SK-N-SH (cell line): ENCODE measurements around the gene SLC24A3. TPM values are rescaled to one million over a fixed set of nuclear protein-coding genes. Genes with fewer than 3 reads are reported as not detected.

Experiments used
- CTCF ChIA-PET: fragments of 300-600, 350-600 bp; formaldehyde crosslinking; extraction: SDS; loops from one replicate; lab custom pipeline; 2021; lab: Yijun Ruan, JAX
- POLR2A ChIA-PET: fragments of 350-600 bp; sonication (Branson Sonifier 250); formaldehyde crosslinking; extraction: SDS; loops from one replicate; lab custom pipeline; 2020; ENCODE audit warnings: antibody characterized with exemption, inconsistent platforms; lab: Yijun Ruan, JAX
- DNase-seq: peaks from one replicate; pipeline ENCODE4 v3.0.0; 2012
- H2AFZ ChIP-seq: fragments of 200-600 bp; sonication (generic); 2 replicates; pipeline ENCODE4 v1.8.1; 2016; ENCODE audit warnings: antibody characterized with exemption, mild to moderate bottlenecking, low read depth
- H3F3A ChIP-seq: fragments of 200-600 bp; sonication (generic); replicated peaks from 2 replicates; pipeline ENCODE3; 2016; ENCODE audit warnings: antibody characterized with exemption, mild to moderate bottlenecking; ENCODE audit not compliant: insufficient read depth
- H3K27ac ChIP-seq, 2 experiments: fragments of 200-500 bp in 1 of 2; fragments of 200-600 bp in 1 of 2; sonication (Bioruptor generic) in 1 of 2; sonication (generic), shearing (Covaris generic) in 1 of 2; 2 replicates each; pipeline versions ENCODE4 v1.5.1 to v1.6.1; 2014 to 2016; ENCODE audit warnings: low read depth in 2 of 2, inconsistent platforms in 1 of 2, low read length in 1 of 2, mild to moderate bottlenecking in 1 of 2, mixed read lengths in 1 of 2
- H3K27me3 ChIP-seq: fragments of 200-600 bp; sonication (generic), shearing (Covaris generic); 2 replicates; pipeline ENCODE4 v1.6.1; 2016; ENCODE audit warnings: mixed run types; ENCODE audit not compliant: insufficient read depth
- H3K36me3 ChIP-seq, 2 experiments: fragments of 200-500 bp in 1 of 2; fragments of 200-600 bp in 1 of 2; sonication (Bioruptor generic) in 1 of 2; sonication (generic) in 1 of 2; replicated peaks in 1 of 2; 2 replicates each; pipeline versions ENCODE3 to v1.5.1; 2014 to 2016; ENCODE audit warnings: low read length in 1 of 2, mild to moderate bottlenecking in 1 of 2; ENCODE audit not compliant: insufficient read depth in 2 of 2, control insufficient read depth in 1 of 2
- H3K4me1 ChIP-seq, 2 experiments: fragments of 200-500 bp in 1 of 2; fragments of 200-600 bp in 1 of 2; sonication (Bioruptor generic) in 1 of 2; sonication (generic), shearing (Covaris generic) in 1 of 2; 2 replicates each; pipeline versions ENCODE4 v1.5.1 to v1.6.1; 2014 to 2016; ENCODE audit warnings: low read depth in 1 of 2, low read length in 1 of 2, mixed run types in 1 of 2; ENCODE audit not compliant: insufficient read depth in 2 of 2, control insufficient read depth in 1 of 2
- H3K4me2 ChIP-seq: fragments of 200-600 bp; sonication (generic), shearing (Covaris generic); 2 replicates; pipeline ENCODE4 v1.6.1; 2017; ENCODE audit warnings: mixed run types
- H3K4me3 ChIP-seq, 2 experiments: fragments of 200-500 bp in 1 of 2; fragments of 200-600 bp in 1 of 2; sonication (Bioruptor generic) in 1 of 2; sonication (generic), shearing (Covaris generic) in 1 of 2; 2 replicates each; pipeline versions ENCODE4 v1.5.1 to v1.8.1; 2014 to 2016; ENCODE audit warnings: low read depth in 2 of 2, inconsistent platforms in 1 of 2, low read length in 1 of 2, mild to moderate bottlenecking in 1 of 2, mixed read lengths in 1 of 2, moderate library complexity in 1 of 2
- H3K79me2 ChIP-seq: fragments of 200-600 bp; sonication (generic); 2 replicates; pipeline ENCODE4 v1.8.1; 2017; ENCODE audit warnings: mild to moderate bottlenecking; ENCODE audit not compliant: insufficient read depth
- H3K9ac ChIP-seq: fragments of 200-600 bp; sonication (generic); 2 replicates; pipeline ENCODE4 v1.6.1; 2017; ENCODE audit warnings: mixed run types
- H3K9me2 ChIP-seq: fragments of 200-600 bp; sonication (generic); 2 replicates; pipeline ENCODE4 v1.6.1; 2017; ENCODE audit warnings: mixed run types
- H3K9me3 ChIP-seq: fragments of 200-600 bp; sonication (generic); 2 replicates; pipeline ENCODE4 v1.6.1; 2017; ENCODE audit warnings: mixed run types, mild to moderate bottlenecking, moderate library complexity
- H4K20me1 ChIP-seq: fragments of 200-600 bp; sonication (generic); 2 replicates; pipeline ENCODE4 v1.6.1; 2017; ENCODE audit warnings: mild to moderate bottlenecking, mixed run types; ENCODE audit not compliant: insufficient read depth
- ELF1 ChIP-seq: IDR thresholded peaks from 2 replicates; pipeline ENCODE4 v1.4.0; 2012
- EZH2phosphoT487 ChIP-seq: fragments of 200-600 bp; sonication (generic); IDR thresholded peaks from 2 replicates; pipeline ENCODE4 v1.6.1; 2017; ENCODE audit warnings: low read depth, mixed run types, mild to moderate bottlenecking, antibody characterized with exemption, moderate library complexity, borderline replicate concordance
- FOXM1 ChIP-seq: IDR thresholded peaks from 2 replicates; pipeline ENCODE4 v1.4.0; 2012; ENCODE audit warnings: low read depth, mild to moderate bottlenecking
- GABPA ChIP-seq: IDR thresholded peaks from 2 replicates; pipeline ENCODE4 v1.4.0; 2012; ENCODE audit warnings: low read depth, mild to moderate bottlenecking
- GATA2 ChIP-seq: sonication (generic); formaldehyde crosslinking; IDR thresholded peaks from 2 replicates; pipeline ENCODE4 v1.5.0; 2020; ENCODE audit warnings: mild to moderate bottlenecking, missing genetic modification reagents
- JUND ChIP-seq: IDR thresholded peaks from 2 replicates; pipeline ENCODE4 v1.4.0; 2012
- MEF2A ChIP-seq: IDR thresholded peaks from 2 replicates; pipeline ENCODE4 v1.4.0; 2012; ENCODE audit warnings: low read depth, borderline replicate concordance
- MXI1 ChIP-seq: IDR thresholded peaks from 2 replicates; pipeline ENCODE4 v1.6.1; 2012; ENCODE audit warnings: mild to moderate bottlenecking, low read depth, low read length, improper control_type of control experiment
- RCOR1 ChIP-seq: fragments of 150-350 bp; IDR thresholded peaks from 2 replicates; pipeline ENCODE4 v1.6.1; 2017; ENCODE audit warnings: antibody characterized with exemption, low read length
- RXRA ChIP-seq: IDR thresholded peaks from 2 replicates; pipeline ENCODE4 v1.4.0; 2012; ENCODE audit warnings: low read depth, mild to moderate bottlenecking, borderline replicate concordance
- TAF1 ChIP-seq: IDR thresholded peaks from 2 replicates; pipeline ENCODE4 v1.6.1; 2012; ENCODE audit warnings: low read depth, mild to moderate bottlenecking, low read length, moderate library complexity, borderline replicate concordance
- TCF12 ChIP-seq: IDR thresholded peaks from 2 replicates; pipeline ENCODE4 v1.4.0; 2012
- TEAD4 ChIP-seq: IDR thresholded peaks from 2 replicates; pipeline ENCODE4 v1.4.0; 2012; ENCODE audit warnings: mild to moderate bottlenecking, borderline replicate concordance; ENCODE audit not compliant: insufficient read depth
- YY1 ChIP-seq: IDR thresholded peaks from 2 replicates; pipeline ENCODE4 v1.4.0; 2012; ENCODE audit warnings: low read depth, mild to moderate bottlenecking
- WGBS: methylation state at CpG from one replicate; pipeline ENCODE4 v1.1.6; 2017; ENCODE audit warnings: low lambda C conversion rate; 5-methylcytosine and 5-hydroxymethylcytosine counted together
- polyA plus RNA-seq, 3 experiments: library from polyadenylated mRNA; depleted of rRNA; stranded (reverse); fragments of >200 nt; gene quantifications; 2 replicates each; pipeline ENCODE4 v1.2.3, GENCODE V29; 2012
- TF ChIP-seq, protein P1 (sequence below): fragments of 200-600 bp; sonication (generic); IDR thresholded peaks from 2 replicates; pipeline ENCODE4 v1.6.1; 2017; ENCODE audit warnings: antibody characterized with exemption, mild to moderate bottlenecking, moderate library complexity
- TF ChIP-seq, protein P2 (sequence below): IDR thresholded peaks from 2 replicates; pipeline ENCODE4 v1.6.1; 2012; ENCODE audit warnings: mild to moderate bottlenecking, low read depth, low read length, moderate library complexity
- TF ChIP-seq, protein P3 (sequence below): IDR thresholded peaks from 2 replicates; pipeline ENCODE4 v1.4.0; 2012; ENCODE audit warnings: low read depth, borderline replicate concordance
- TF ChIP-seq, protein P4 (sequence below): fragments of 150-350 bp; IDR thresholded peaks from 2 replicates; pipeline ENCODE4 v1.6.1; 2017; ENCODE audit warnings: antibody characterized with exemption, low read length, low read depth, borderline replicate concordance

Gene SLC24A3
- polyA plus RNA-seq, 1 of the 3 experiments (the other 2 are of a cell fraction): not detected

DNA sequence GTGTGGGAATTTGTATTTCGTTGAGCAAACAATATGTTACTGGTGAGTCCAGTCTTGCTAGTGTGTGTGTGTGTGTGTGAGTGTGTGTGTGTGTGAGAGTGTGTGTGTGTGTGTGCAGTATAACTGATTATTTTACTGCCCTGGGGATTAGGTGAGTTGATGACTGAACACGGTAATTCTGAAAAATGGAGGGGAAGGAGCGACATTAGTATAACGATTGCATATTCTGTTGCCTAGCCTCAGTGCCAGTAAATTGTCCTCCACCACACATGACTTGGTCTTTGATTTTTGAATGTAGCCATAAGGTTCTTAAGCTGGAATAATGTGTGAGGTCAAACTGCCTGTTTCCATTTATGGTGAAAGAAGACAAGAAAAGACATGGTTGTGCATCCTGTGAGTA, 121.1 kb downstream of the SLC24A3 start:
- Histone ChIP-seq H3K4me3 (no peak overlapping the region), H3K27me3 (no peaks in the 10 kb centered on the region), H3K9ac (no peak overlapping the region), H3K9me3 (no peaks in the 10 kb centered on the region), H3F3A (no peaks in the 10 kb centered on the region), H4K20me1 (no peaks in the 10 kb centered on the region), H3K9me2 (no peaks in the 10 kb centered on the region), H3K79me2 (no peaks in the 10 kb centered on the region), H3K36me3 (no peaks in the 10 kb centered on the region), H3K4me1 (no peaks in the 10 kb centered on the region; a peak in 1 of 4 replicates), H3K4me2 (no peak overlapping the region), H2AFZ (no peak overlapping the region), H3K27ac (no peak overlapping the region)
- ChIA-PET POLR2A (no interaction called here), CTCF (no interaction called here)
- DNase-seq: no peak
- WGBS: 15% methylated on average over 4 of the region's 4 CpGs
- TF ChIP-seq, protein P1, sequence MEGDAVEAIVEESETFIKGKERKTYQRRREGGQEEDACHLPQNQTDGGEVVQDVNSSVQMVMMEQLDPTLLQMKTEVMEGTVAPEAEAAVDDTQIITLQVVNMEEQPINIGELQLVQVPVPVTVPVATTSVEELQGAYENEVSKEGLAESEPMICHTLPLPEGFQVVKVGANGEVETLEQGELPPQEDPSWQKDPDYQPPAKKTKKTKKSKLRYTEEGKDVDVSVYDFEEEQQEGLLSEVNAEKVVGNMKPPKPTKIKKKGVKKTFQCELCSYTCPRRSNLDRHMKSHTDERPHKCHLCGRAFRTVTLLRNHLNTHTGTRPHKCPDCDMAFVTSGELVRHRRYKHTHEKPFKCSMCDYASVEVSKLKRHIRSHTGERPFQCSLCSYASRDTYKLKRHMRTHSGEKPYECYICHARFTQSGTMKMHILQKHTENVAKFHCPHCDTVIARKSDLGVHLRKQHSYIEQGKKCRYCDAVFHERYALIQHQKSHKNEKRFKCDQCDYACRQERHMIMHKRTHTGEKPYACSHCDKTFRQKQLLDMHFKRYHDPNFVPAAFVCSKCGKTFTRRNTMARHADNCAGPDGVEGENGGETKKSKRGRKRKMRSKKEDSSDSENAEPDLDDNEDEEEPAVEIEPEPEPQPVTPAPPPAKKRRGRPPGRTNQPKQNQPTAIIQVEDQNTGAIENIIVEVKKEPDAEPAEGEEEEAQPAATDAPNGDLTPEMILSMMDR: no peak
- TF ChIP-seq RCOR1: no peak
- TF ChIP-seq YY1: no peak
- TF ChIP-seq, protein P2, sequence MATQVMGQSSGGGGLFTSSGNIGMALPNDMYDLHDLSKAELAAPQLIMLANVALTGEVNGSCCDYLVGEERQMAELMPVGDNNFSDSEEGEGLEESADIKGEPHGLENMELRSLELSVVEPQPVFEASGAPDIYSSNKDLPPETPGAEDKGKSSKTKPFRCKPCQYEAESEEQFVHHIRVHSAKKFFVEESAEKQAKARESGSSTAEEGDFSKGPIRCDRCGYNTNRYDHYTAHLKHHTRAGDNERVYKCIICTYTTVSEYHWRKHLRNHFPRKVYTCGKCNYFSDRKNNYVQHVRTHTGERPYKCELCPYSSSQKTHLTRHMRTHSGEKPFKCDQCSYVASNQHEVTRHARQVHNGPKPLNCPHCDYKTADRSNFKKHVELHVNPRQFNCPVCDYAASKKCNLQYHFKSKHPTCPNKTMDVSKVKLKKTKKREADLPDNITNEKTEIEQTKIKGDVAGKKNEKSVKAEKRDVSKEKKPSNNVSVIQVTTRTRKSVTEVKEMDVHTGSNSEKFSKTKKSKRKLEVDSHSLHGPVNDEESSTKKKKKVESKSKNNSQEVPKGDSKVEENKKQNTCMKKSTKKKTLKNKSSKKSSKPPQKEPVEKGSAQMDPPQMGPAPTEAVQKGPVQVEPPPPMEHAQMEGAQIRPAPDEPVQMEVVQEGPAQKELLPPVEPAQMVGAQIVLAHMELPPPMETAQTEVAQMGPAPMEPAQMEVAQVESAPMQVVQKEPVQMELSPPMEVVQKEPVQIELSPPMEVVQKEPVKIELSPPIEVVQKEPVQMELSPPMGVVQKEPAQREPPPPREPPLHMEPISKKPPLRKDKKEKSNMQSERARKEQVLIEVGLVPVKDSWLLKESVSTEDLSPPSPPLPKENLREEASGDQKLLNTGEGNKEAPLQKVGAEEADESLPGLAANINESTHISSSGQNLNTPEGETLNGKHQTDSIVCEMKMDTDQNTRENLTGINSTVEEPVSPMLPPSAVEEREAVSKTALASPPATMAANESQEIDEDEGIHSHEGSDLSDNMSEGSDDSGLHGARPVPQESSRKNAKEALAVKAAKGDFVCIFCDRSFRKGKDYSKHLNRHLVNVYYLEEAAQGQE: no peak
- no peak for TF ChIP-seq JUND
- TF ChIP-seq MXI1: no peak
- TF ChIP-seq GABPA: no peak
- no peak for TF ChIP-seq TEAD4

DNA sequence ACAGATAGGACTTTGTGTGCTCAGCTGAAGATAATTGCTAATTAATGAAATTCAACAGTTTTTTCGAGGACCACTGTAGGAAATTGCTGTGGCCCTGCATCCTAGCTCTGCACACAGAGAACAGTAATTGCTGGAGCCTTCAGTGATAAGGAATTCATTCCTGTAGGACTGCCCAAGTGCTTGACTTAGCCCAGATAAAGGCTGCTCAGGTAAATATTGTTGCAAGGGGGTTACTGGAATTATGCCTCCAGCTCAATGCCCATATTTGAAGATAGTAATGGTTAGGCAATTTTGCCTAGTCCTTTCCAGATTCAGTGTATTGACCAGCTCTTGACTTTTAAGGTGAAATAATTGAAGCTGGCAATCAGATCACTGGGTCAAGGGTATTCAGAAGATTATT, 122.9 kb downstream of the SLC24A3 start:
- WGBS: 0% methylated on average over 1 of the region's 1 CpG
- POLR2A ChIA-PET: no interaction called here
- H3K4me3 ChIP-seq: no peak overlapping the region
- TF ChIP-seq, protein P3, sequence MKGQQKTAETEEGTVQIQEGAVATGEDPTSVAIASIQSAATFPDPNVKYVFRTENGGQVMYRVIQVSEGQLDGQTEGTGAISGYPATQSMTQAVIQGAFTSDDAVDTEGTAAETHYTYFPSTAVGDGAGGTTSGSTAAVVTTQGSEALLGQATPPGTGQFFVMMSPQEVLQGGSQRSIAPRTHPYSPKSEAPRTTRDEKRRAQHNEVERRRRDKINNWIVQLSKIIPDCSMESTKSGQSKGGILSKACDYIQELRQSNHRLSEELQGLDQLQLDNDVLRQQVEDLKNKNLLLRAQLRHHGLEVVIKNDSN: no peak
- TF ChIP-seq EZH2phosphoT487 (no peak), YY1 (no peak), MXI1 (no peak), TCF12 (no peak), FOXM1 (no peak), RXRA (no peak), ELF1 (no peak), MEF2A (no peak), GATA2 (CRISPR knock-in tag) (no peak), RCOR1 (no peak), TAF1 (no peak), JUND (no peak)
- TF ChIP-seq, protein P1: no peak
- TF ChIP-seq, protein P4, sequence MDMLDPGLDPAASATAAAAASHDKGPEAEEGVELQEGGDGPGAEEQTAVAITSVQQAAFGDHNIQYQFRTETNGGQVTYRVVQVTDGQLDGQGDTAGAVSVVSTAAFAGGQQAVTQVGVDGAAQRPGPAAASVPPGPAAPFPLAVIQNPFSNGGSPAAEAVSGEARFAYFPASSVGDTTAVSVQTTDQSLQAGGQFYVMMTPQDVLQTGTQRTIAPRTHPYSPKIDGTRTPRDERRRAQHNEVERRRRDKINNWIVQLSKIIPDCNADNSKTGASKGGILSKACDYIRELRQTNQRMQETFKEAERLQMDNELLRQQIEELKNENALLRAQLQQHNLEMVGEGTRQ: no peak

More for the DNA sequence above, 122.9 kb downstream of the SLC24A3 start:
- H3F3A ChIP-seq: no peaks in the 10 kb centered on the region
- H4K20me1 ChIP-seq: no peaks in the 10 kb centered on the region
- H3K4me2 ChIP-seq: no peak overlapping the region
- CTCF ChIA-PET: interaction anchor here (0.8 to 1.1 kb wide), 2 partner anchors 16 to 18 kb away, joined by 3 read pairs; no protein-coding TSS in a partner anchor
- H3K9ac ChIP-seq: no peak overlapping the region
- H3K9me2 ChIP-seq: no peaks in the 10 kb centered on the region
- H3K9me3 ChIP-seq: no peaks in the 10 kb centered on the region
- H3K27ac ChIP-seq: no peak overlapping the region
- H3K79me2 ChIP-seq: no peaks in the 10 kb centered on the region
- no peaks in the 10 kb centered on the region; the same call in 1 of the 2 replicates for H3K27me3 ChIP-seq
- no peak for DNase-seq
- no peak overlapping the region for H2AFZ ChIP-seq
- no peaks in the 10 kb centered on the region for H3K36me3 ChIP-seq
- no peaks in the 10 kb centered on the region; a peak in 1 of 4 replicates for H3K4me1 ChIP-seq
